ENCODE data around the gene CTIF.
A peak's percentile ranks its signal among the peaks of the same experiment; 100 is the strongest.
"Not testable (repeated sequence)": the region's sequence is repeated elsewhere in the genome, so short reads cannot be mapped to it uniquely, and the experiment has no call there.

The CTIF gene

DNA sequence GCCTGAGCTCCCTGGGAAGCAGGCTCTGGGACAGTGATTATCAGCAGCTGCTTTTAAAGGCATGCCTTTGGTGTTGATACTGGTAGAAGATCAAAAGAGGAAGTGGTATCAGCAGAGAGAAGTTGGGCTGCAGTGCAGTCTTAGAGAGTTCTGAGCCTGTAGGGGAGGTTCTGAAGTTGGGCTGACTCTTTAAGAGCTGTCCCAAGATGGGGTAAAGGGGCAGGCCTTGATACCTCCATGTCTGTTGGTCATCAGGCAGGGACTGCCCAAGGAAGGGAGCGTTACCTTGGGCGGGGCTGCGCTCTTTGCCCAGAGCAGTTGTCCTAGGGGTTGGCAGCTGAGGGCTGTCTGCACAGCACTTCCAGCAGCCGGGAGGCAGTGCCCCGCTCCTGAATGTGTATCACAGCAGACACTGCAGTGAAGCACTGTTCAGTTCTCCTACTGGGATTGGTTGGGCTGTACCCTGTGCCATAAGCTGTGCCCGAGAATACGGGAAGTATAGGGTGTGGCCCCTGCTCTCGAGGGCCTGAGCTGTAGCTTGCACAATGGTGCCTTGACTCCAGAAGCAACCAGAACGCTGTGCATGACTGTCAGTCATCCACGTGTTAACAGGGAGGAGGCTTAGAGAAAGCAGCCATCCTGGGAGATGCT is 177.0 kb downstream of the CTIF start:
- FAIRE-seq (peak; percentile 86), DNase-seq (ENCODE audit: insufficient read length) (no peak)
- no peak for TF ChIP-seq POLR2A (IDR thresholded peaks at IDR 0.05; ENCODE audit: low read depth, low read length)
- TF ChIP-seq POLR2AphosphoS5 (IDR thresholded peaks at IDR 0.05; ENCODE audit: low read depth, low read length) = no peak
- no peak for TF ChIP-seq TAF1 (IDR thresholded peaks at IDR 0.05; ENCODE audit: borderline replicate concordance, low read depth, low read length)

GRCh38 chr18:48717227-48717626 is 178.4 kb downstream of the CTIF start:
- DNase-seq (ENCODE audit: insufficient read length); FAIRE-seq: not testable (repeated sequence)

GRCh38 chr18:48718251-48718959 is 179.6 kb downstream of the CTIF start:
- DNase-seq (ENCODE audit: insufficient read length) = no peak
- TF ChIP-seq POLR2AphosphoS5 (IDR thresholded peaks at IDR 0.05; ENCODE audit: low read depth, low read length) (no peak), POLR2A (IDR thresholded peaks at IDR 0.05; ENCODE audit: low read depth, low read length) (no peak), TAF1 (IDR thresholded peaks at IDR 0.05; ENCODE audit: borderline replicate concordance, low read depth, low read length) (no peak)
- no peak for FAIRE-seq

DNA sequence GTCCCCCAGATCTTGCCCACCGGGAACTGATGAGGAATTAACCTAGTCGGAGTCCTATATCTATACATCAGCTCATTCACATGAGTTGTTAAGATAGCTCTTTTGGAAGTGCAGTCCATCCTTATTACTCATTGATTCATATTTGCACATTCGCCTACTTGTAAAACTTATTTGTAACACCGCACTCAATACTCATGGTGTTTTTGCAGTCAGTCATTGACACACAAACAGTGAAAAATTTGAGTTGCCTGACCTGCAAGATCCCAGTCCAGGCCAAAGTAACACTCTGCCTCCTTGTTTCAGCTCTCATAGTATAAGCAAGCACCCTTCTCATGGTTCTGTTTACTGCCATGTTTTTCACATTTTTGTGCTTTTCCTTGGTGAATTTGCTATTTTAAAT is 180.6 kb downstream of the CTIF start:
- no peak for TF ChIP-seq POLR2A (IDR thresholded peaks at IDR 0.05; ENCODE audit: low read depth, low read length)
- TF ChIP-seq TAF1 (IDR thresholded peaks at IDR 0.05; ENCODE audit: borderline replicate concordance, low read depth, low read length) = no peak
- no peak for TF ChIP-seq POLR2AphosphoS5 (IDR thresholded peaks at IDR 0.05; ENCODE audit: low read depth, low read length)
- FAIRE-seq (no peak), DNase-seq (ENCODE audit: insufficient read length) (no peak)

GRCh38 chr18:48719974-48720654 is 181.3 kb downstream of the CTIF start:
- DNase-seq (ENCODE audit: insufficient read length) (no peak), FAIRE-seq (peak; percentile 14)
- TF ChIP-seq TAF1 (IDR thresholded peaks at IDR 0.05; ENCODE audit: borderline replicate concordance, low read depth, low read length) (no peak), POLR2AphosphoS5 (IDR thresholded peaks at IDR 0.05; ENCODE audit: low read depth, low read length) (no peak), POLR2A (IDR thresholded peaks at IDR 0.05; ENCODE audit: low read depth, low read length) (no peak)

DNA sequence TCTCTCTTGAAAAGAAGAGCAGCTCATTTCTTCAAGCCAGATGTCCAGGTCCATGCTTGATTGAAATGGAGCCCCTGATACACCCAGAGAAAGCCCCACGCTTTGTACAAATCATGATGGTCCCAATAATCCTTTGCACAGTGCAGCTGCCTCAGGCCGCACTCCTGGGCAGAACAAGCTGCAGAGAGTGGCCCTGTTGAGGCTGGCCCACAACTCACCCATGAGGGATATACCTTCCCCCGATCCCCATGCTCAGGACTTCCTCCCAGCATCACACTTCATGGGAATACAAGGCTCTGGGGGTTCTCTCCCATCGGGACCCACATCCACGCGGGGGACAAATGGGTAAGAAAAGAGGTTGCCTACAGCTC is 181.8 kb downstream of the CTIF start:
- no peak for FAIRE-seq
- TF ChIP-seq POLR2AphosphoS5 (IDR thresholded peaks at IDR 0.05; ENCODE audit: low read depth, low read length) (no peak), POLR2A (IDR thresholded peaks at IDR 0.05; ENCODE audit: low read depth, low read length) (no peak)
- DNase-seq (ENCODE audit: insufficient read length) = no peak

DNA sequence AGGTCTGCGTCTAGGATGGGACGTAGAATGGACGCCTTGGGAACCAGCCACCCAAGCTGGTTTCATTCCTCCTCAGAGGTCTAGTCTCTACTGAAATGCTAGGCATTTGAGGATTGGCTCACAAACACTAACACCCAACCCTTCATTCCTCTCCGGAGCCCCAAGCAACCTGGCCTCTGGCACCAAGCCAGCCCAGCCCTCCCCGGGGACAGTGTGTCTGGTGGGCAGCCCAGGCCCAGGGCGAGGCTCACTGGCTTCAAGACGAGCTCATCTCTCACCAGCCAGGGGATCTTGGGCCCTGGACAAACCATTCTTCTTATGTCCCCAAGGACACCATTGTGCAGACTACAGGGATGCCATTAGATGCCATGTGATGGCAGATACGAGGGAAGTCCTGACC is 182.5 kb downstream of the CTIF start:
- TF ChIP-seq POLR2A (IDR thresholded peaks at IDR 0.05; ENCODE audit: low read depth, low read length) (no peak), TAF1 (IDR thresholded peaks at IDR 0.05; ENCODE audit: borderline replicate concordance, low read depth, low read length) (no peak), POLR2AphosphoS5 (IDR thresholded peaks at IDR 0.05; ENCODE audit: low read depth, low read length) (no peak)
- no peak for FAIRE-seq
- no peak for DNase-seq (ENCODE audit: insufficient read length)

DNA sequence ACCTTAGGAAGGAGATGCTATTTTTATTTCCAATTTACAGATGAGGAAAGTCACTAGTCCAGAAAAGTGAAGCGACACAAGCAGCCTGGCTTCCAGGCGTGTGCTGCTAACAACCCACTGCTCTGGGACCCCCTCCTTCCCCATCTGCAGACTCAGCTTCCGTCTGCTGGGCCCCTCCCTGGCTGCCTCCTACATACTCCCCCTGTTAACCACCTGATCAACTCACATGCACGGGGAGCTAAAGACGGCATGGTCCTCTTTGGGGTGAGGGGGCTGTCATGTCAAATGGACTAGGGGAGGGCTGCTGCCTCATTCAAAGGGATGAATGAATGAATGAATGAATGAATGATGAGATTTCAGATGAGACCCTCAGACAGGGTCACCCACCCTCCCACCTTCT is 184.2 kb downstream of the CTIF start:
- FAIRE-seq (no peak), DNase-seq (ENCODE audit: insufficient read length) (no peak)
- TF ChIP-seq TAF1 (IDR thresholded peaks at IDR 0.05; ENCODE audit: borderline replicate concordance, low read depth, low read length) = no peak
- no peak for TF ChIP-seq POLR2AphosphoS5 (IDR thresholded peaks at IDR 0.05; ENCODE audit: low read depth, low read length)

DNA sequence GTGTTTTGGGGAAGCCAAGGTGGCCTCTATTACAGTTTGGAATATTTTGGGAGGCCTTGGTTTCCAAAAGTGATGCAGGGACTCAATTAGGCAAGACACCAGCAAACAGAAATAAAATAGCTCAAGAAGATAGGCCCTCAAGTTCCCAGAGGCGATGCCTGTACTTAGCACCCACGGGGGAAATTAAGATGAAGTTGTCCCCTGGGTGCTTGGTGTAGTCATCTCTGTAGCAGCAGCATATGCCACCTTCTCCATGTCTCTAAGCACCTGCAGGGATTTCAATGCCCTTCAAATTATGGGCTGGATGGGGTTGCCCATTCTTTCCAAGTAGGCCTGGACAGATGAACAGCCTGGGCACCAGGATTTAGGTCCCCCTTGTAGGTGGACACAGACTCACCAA is 185.0 kb downstream of the CTIF start:
- DNase-seq (ENCODE audit: insufficient read length) (no peak), FAIRE-seq (peak; percentile 66)
- TF ChIP-seq TAF1 (IDR thresholded peaks at IDR 0.05; ENCODE audit: borderline replicate concordance, low read depth, low read length) = no peak
- TF ChIP-seq POLR2AphosphoS5 (IDR thresholded peaks at IDR 0.05; ENCODE audit: low read depth, low read length) = no peak
- no peak for TF ChIP-seq POLR2A (IDR thresholded peaks at IDR 0.05; ENCODE audit: low read depth, low read length)

- DNase-seq (ENCODE audit: insufficient read length) (no peak), FAIRE-seq (no peak)
- no peak for TF ChIP-seq POLR2A (IDR thresholded peaks at IDR 0.05; ENCODE audit: low read depth, low read length)
- TF ChIP-seq TAF1 (IDR thresholded peaks at IDR 0.05; ENCODE audit: borderline replicate concordance, low read depth, low read length) = no peak
- no peak for TF ChIP-seq POLR2AphosphoS5 (IDR thresholded peaks at IDR 0.05; ENCODE audit: low read depth, low read length)
Observed at GRCh38 chr18:48724442-48724841, 185.6 kb downstream of the CTIF start.

- no peak for DNase-seq (ENCODE audit: insufficient read length)
- no peak for TF ChIP-seq TAF1 (IDR thresholded peaks at IDR 0.05; ENCODE audit: borderline replicate concordance, low read depth, low read length)
- no peak for TF ChIP-seq POLR2A (IDR thresholded peaks at IDR 0.05; ENCODE audit: low read depth, low read length)
- TF ChIP-seq POLR2AphosphoS5 (IDR thresholded peaks at IDR 0.05; ENCODE audit: low read depth, low read length) = no peak
- no peak for FAIRE-seq
Observed at GRCh38 chr18:48724939-48725338, 186.1 kb downstream of the CTIF start.

DNA sequence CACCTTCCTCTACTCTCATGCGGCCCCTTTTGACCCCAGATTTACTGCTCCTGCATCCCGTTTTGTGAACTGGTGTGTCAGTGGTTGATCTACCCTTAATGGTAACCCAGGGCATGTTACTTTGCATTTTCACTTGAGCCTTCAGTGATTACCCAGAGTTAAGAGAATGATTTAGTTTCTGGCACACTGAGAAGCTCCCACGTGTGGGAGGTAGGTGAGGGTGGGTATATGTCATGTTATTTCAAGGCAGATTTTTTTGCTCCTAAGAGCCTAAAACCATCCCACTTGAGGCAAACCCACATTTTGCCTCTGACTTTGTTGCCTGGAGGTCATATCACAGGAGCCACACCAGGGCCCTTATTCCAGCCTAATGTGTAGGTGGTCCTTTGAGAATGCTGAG is 186.7 kb downstream of the CTIF start:
- no peak for TF ChIP-seq POLR2AphosphoS5 (IDR thresholded peaks at IDR 0.05; ENCODE audit: low read depth, low read length)
- TF ChIP-seq TAF1 (IDR thresholded peaks at IDR 0.05; ENCODE audit: borderline replicate concordance, low read depth, low read length) = no peak
- no peak for TF ChIP-seq POLR2A (IDR thresholded peaks at IDR 0.05; ENCODE audit: low read depth, low read length)
- DNase-seq (ENCODE audit: insufficient read length) (no peak), FAIRE-seq (no peak)
